ENCODE measurements around the gene WASF2. TPM values are rescaled to one million over a fixed set of nuclear protein-coding genes. Genes with fewer than 3 reads are reported as not detected.

Gene WASF2
- total and polyA plus RNA-seq, 2 of the 13 experiments (the other 11 are each of a cell fraction or from before 2014, with no cell fraction given): 10.4 to 27.7 TPM

DNA sequence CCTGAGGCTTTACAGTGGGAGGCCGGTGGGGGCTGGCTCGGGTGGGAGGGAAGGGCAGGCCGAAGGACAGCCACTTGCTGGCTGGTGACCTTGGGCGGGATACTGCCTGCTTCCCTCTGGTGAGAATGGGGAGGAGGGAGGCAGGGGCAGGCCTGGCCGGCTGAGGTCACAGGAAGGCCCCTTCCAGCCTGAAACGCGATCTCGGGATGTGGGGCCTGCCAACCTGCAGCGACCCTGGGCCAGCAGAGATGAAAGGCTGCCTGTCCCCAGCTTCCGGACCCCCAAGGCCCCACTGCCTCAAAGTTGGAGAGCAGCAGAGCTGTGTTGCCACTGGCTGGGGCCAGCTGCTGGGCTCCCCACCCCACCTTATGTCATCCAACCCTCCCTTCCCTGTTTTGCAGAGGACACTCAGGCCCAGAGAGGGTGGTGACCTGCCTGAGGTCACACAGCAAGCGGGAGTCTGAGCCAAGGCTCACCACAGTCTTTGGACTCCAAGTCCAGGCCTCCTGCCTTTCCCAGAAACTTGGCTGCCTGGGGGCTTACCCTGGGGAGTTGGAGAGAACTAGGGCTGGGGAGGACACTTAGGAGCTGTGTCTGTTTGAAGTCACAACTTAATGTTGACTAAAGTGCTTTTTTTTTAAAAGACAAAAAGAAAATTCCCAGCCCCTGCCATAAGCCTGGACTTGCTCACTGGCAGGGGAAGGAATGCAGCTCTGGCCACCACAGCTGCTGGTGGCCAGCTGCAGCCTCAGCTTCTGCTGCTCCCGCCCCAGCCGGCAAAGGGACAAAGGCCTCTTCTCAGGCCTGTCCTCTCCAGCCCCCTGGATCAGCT lies 14.8 kb upstream of the WASF2 start (continued):
- TF ChIP-seq HMG20B (CRISPR knock-in tag; conservative IDR thresholded peaks at IDR 0.05) (peak; percentile 70; the same call in 1 of the 2 replicates), KAT8 (CRISPR knock-in tag; IDR thresholded peaks at IDR 0.05) (peak; percentile 57), KLF15 (CRISPR knock-in tag; IDR thresholded peaks at IDR 0.05; ENCODE audit: borderline replicate concordance) (0 out of 2 replicates have a peak, but pooled peaks have one; percentile 63), MAF1 (CRISPR knock-in tag; IDR thresholded peaks at IDR 0.05; ENCODE audit: borderline replicate concordance) (peak; percentile 77; the same call in 1 of the 2 replicates), HMG20A (CRISPR knock-in tag; IDR thresholded peaks at IDR 0.05; ENCODE audit: borderline replicate concordance) (peak; percentile 63; the same call in 1 of the 2 replicates), BRCA1 (CRISPR knock-in tag; IDR thresholded peaks at IDR 0.05) (no peak), ZNF274 (CRISPR knock-in tag; IDR thresholded peaks at IDR 0.05) (peak; percentile 42; the same call in 1 of the 2 replicates), IKZF4 (CRISPR knock-in tag; IDR thresholded peaks at IDR 0.05; ENCODE audit: borderline replicate concordance, low read depth, not compliant biosample characterization) (peak; percentile 45), JUNB (CRISPR knock-in tag; IDR thresholded peaks at IDR 0.05; ENCODE audit: borderline replicate concordance) (no peak), ZMYM4 (CRISPR knock-in tag; IDR thresholded peaks at IDR 0.05) (peak; percentile 70; the same call in 1 of the 2 replicates), ZNF878 (CRISPR knock-in tag; IDR thresholded peaks at IDR 0.05) (peak; percentile 85), ESRRA (CRISPR knock-in tag; IDR thresholded peaks at IDR 0.05; ENCODE audit: low read depth) (peak; percentile 77), DNMT1 (CRISPR knock-in tag; IDR thresholded peaks at IDR 0.05) (0 out of 2 replicates have a peak, but pooled peaks have one; percentile 46), AHR (CRISPR knock-in tag; IDR thresholded peaks at IDR 0.05) (peak; percentile 41; the same call in 1 of the 2 replicates), NR2F6 (IDR thresholded peaks at IDR 0.05) (peak; percentile 81), NR2F6 (CRISPR knock-in tag; IDR thresholded peaks at IDR 0.05) (peak; percentile 89)
- TF ChIP-seq, protein P1, sequence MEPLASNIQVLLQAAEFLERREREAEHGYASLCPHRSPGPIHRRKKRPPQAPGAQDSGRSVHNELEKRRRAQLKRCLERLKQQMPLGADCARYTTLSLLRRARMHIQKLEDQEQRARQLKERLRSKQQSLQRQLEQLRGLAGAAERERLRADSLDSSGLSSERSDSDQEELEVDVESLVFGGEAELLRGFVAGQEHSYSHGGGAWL (CRISPR knock-in tag; IDR thresholded peaks at IDR 0.05): peak; percentile 23; the same call in 1 of the 2 replicates
- TF ChIP-seq, protein P2, sequence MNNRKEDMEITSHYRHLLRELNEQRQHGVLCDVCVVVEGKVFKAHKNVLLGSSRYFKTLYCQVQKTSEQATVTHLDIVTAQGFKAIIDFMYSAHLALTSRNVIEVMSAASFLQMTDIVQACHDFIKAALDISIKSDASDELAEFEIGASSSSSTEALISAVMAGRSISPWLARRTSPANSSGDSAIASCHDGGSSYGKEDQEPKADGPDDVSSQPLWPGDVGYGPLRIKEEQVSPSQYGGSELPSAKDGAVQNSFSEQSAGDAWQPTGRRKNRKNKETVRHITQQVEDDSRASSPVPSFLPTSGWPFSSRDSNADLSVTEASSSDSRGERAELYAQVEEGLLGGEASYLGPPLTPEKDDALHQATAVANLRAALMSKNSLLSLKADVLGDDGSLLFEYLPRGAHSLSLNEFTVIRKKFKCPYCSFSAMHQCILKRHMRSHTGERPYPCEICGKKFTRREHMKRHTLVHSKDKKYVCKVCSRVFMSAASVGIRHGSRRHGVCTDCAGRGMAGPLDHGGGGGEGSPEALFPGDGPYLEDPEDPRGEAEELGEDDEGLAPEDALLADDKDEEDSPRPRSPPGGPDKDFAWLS (CRISPR knock-in tag; IDR thresholded peaks at IDR 0.05; ENCODE audit: borderline replicate concordance): peak; percentile 31; the same call in 1 of the 2 replicates
- TF ChIP-seq, protein P3, sequence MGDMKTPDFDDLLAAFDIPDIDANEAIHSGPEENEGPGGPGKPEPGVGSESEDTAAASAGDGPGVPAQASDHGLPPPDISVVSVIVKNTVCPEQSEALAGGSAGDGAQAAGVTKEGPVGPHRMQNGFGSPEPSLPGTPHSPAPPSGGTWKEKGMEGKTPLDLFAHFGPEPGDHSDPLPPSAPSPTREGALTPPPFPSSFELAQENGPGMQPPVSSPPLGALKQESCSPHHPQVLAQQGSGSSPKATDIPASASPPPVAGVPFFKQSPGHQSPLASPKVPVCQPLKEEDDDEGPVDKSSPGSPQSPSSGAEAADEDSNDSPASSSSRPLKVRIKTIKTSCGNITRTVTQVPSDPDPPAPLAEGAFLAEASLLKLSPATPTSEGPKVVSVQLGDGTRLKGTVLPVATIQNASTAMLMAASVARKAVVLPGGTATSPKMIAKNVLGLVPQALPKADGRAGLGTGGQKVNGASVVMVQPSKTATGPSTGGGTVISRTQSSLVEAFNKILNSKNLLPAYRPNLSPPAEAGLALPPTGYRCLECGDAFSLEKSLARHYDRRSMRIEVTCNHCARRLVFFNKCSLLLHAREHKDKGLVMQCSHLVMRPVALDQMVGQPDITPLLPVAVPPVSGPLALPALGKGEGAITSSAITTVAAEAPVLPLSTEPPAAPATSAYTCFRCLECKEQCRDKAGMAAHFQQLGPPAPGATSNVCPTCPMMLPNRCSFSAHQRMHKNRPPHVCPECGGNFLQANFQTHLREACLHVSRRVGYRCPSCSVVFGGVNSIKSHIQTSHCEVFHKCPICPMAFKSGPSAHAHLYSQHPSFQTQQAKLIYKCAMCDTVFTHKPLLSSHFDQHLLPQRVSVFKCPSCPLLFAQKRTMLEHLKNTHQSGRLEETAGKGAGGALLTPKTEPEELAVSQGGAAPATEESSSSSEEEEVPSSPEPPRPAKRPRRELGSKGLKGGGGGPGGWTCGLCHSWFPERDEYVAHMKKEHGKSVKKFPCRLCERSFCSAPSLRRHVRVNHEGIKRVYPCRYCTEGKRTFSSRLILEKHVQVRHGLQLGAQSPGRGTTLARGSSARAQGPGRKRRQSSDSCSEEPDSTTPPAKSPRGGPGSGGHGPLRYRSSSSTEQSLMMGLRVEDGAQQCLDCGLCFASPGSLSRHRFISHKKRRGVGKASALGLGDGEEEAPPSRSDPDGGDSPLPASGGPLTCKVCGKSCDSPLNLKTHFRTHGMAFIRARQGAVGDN (CRISPR knock-in tag; IDR thresholded peaks at IDR 0.05): peak; percentile 91
- TF ChIP-seq, protein P4, sequence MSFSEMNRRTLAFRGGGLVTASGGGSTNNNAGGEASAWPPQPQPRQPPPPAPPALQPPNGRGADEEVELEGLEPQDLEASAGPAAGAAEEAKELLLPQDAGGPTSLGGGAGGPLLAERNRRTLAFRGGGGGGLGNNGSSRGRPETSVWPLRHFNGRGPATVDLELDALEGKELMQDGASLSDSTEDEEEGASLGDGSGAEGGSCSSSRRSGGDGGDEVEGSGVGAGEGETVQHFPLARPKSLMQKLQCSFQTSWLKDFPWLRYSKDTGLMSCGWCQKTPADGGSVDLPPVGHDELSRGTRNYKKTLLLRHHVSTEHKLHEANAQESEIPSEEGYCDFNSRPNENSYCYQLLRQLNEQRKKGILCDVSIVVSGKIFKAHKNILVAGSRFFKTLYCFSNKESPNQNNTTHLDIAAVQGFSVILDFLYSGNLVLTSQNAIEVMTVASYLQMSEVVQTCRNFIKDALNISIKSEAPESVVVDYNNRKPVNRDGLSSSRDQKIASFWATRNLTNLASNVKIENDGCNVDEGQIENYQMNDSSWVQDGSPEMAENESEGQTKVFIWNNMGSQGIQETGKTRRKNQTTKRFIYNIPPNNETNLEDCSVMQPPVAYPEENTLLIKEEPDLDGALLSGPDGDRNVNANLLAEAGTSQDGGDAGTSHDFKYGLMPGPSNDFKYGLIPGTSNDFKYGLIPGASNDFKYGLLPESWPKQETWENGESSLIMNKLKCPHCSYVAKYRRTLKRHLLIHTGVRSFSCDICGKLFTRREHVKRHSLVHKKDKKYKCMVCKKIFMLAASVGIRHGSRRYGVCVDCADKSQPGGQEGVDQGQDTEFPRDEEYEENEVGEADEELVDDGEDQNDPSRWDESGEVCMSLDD (CRISPR knock-in tag; IDR thresholded peaks at IDR 0.05; ENCODE audit: borderline replicate concordance): peak; percentile 89; the same call in 1 of the 2 replicates
